CD4-positive, alpha-beta T cell treated with Interleukin-6 at 100 ng/mL for 8 hours (primary cell): ENCODE data around the gene HGFAC.
"Not testable (repeated sequence)": the region's sequence is repeated elsewhere in the genome, so short reads cannot be mapped to it uniquely, and the experiment has no call there.

Source experiments
- DNase-seq: peaks from one replicate; pipeline ENCODE4 v3.0.0-alpha.2; 2020; ENCODE audit warnings: mixed read lengths, low spot score

The HGFAC gene

GRCh38 chr4:3442959-3443749 lies 1.4 kb downstream of the HGFAC start:
- peak; percentile 42 for DNase-seq

GRCh38 chr4:3443750-3444309 lies 2.1 kb downstream of the HGFAC start:
- DNase-seq = no peak

GRCh38 chr4:3444351-3445110 lies 2.8 kb downstream of the HGFAC start:
- no peak for DNase-seq

GRCh38 chr4:3445111-3445820 lies 3.5 kb downstream of the HGFAC start:
- no peak for DNase-seq

- no peak for DNase-seq
These were observed 4.2 kb downstream of the HGFAC start for GRCh38 chr4:3445829-3446545.

- DNase-seq = no peak
These were observed 5.0 kb downstream of the HGFAC start for GRCh38 chr4:3446631-3447320.

GRCh38 chr4:3447431-3448395 lies 5.9 kb downstream of the HGFAC start:
- DNase-seq = no peak

GRCh38 chr4:3449047-3449573 lies 7.3 kb downstream of the HGFAC start:
- DNase-seq = no peak

GRCh38 chr4:3449574-3450534 lies 8.1 kb downstream of the HGFAC start:
- no peak for DNase-seq

GRCh38 chr4:3450643-3451042 lies 8.9 kb downstream of the HGFAC start:
- no peak for DNase-seq

- no peak for DNase-seq
These were observed 10.2 kb downstream of the HGFAC start for GRCh38 chr4:3451956-3452355.

GRCh38 chr4:3452376-3452775 lies 10.6 kb downstream of the HGFAC start:
- no peak for DNase-seq

- DNase-seq = not testable (repeated sequence)
These were observed 13.8 kb downstream of the HGFAC start for GRCh38 chr4:3455596-3455995.

GRCh38 chr4:3458371-3458770 lies 16.6 kb downstream of the HGFAC start:
- no peak for DNase-seq

GRCh38 chr4:3459156-3459555 lies 17.4 kb downstream of the HGFAC start:
- not testable (repeated sequence) for DNase-seq

- no peak for DNase-seq
These were observed 19.2 kb downstream of the HGFAC start for GRCh38 chr4:3460926-3461325.

- no peak for DNase-seq
These were observed 19.9 kb downstream of the HGFAC start for GRCh38 chr4:3461515-3462291.

GRCh38 chr4:3462321-3462789 lies 20.6 kb downstream of the HGFAC start:
- DNase-seq = no peak
